ENCODE data around the gene SLC35A4. TPM values are rescaled to one million over a fixed set of nuclear protein-coding genes. Genes with fewer than 3 reads are reported as not detected.

Gene SLC35A4
- total and polyA plus RNA-seq, 2 of the 8 experiments (the other 6 are each of a cell fraction or from before 2014, with no cell fraction given), result 78.6 to 133 TPM

GRCh38 chr5:140566665-140567064, 2.0 kb downstream of the SLC35A4 start (continued):
- no peak for TF ChIP-seq CHD7 (IDR thresholded peaks at IDR 0.05; ENCODE audit: insufficient replicate concordance, low read length)
- TF ChIP-seq HDAC2 (IDR thresholded peaks at IDR 0.05; ENCODE audit: borderline replicate concordance in 1 of 2, low read depth in 2 of 2, low read length in 2 of 2), result no peak
- TF ChIP-seq CHD1 (IDR thresholded peaks at IDR 0.05; ENCODE audit: low read depth, low read length), result no peak
- TF ChIP-seq GABPA (IDR thresholded peaks at IDR 0.05; ENCODE audit: borderline replicate concordance, insufficient read depth, low read length), result no peak
- no peak for TF ChIP-seq RXRA (IDR thresholded peaks at IDR 0.05; ENCODE audit: insufficient read depth, low read depth, low read length)
- TF ChIP-seq JUN (IDR thresholded peaks at IDR 0.05; ENCODE audit: low read depth, low read length), result no peak
- no peak for TF ChIP-seq SP4 (IDR thresholded peaks at IDR 0.05; ENCODE audit: low read length)
- no peak for TF ChIP-seq JUND (IDR thresholded peaks at IDR 0.05; ENCODE audit: low read length)
- no peak for TF ChIP-seq BACH1 (IDR thresholded peaks at IDR 0.05; ENCODE audit: low read length)
- no peak for TF ChIP-seq CTBP2 (IDR thresholded peaks at IDR 0.05; ENCODE audit: borderline replicate concordance, insufficient read depth, insufficient read length, low read length)
- no peak for TF ChIP-seq POLR2A (IDR thresholded peaks at IDR 0.05; ENCODE audit: control extremely low read depth in 1 of 2, low read depth in 2 of 2, low read length in 2 of 2)
- TF ChIP-seq SIN3A (conservative IDR thresholded peaks at IDR 0.05 in 1 of 2, IDR thresholded peaks at IDR 0.05 in 1 of 2; ENCODE audit: low read depth in 1 of 2, low read length in 2 of 2), result no peak
